Loucy (cell line): ENCODE data around the gene ADARB1.

ENCODE experiments used
- EZH2phosphoT487 ChIP-seq: fragments of 200-600 bp; IDR thresholded peaks from 2 replicates; pipeline ENCODE4 v1.6.1; 2018; ENCODE audit warnings: antibody characterized with exemption, mild to moderate bottlenecking, moderate library complexity, borderline replicate concordance
- TF ChIP-seq, protein P1 (sequence below): fragments of 200-600 bp; sonication (generic); conservative IDR thresholded peaks from 2 replicates; pipeline ENCODE4 v1.5.1; 2014; ENCODE audit warnings: mild to moderate bottlenecking, antibody characterized with exemption, low read length

DNA sequence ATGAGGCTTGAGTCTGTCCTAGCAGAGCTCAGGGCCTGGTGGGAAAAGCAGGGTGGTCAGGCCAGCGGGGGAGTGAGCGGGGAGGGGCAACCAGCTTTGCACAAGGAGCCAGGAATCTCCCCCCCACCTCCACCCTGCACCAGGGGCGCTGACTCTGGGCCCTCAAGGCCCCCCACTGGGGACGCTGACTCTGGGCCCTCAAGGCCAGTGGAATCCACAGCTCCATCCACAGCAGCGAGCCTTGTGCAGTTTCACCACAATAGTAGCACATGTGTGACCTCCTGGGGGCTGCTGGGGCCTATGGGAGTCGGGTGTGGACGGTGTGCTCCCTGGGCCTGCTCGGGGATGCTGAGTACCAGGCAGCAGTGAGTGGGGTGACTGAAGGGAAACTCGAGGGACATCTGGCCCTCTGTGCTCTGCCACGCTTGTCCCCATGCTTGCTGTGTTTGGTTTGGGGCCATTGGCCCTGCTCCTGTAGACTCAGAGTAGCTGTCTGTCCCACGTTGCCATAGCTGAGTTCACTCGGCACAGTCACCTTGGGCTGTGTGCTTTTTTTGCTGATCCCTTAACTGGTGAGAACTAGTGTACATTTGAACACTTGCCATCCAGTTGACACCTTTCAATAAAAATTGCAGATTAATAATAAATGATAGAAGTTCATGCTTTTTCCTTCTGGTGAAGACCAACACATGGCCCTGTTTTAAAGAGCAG, 89.2 kb downstream of the ADARB1 start:
- TF ChIP-seq, protein P1, sequence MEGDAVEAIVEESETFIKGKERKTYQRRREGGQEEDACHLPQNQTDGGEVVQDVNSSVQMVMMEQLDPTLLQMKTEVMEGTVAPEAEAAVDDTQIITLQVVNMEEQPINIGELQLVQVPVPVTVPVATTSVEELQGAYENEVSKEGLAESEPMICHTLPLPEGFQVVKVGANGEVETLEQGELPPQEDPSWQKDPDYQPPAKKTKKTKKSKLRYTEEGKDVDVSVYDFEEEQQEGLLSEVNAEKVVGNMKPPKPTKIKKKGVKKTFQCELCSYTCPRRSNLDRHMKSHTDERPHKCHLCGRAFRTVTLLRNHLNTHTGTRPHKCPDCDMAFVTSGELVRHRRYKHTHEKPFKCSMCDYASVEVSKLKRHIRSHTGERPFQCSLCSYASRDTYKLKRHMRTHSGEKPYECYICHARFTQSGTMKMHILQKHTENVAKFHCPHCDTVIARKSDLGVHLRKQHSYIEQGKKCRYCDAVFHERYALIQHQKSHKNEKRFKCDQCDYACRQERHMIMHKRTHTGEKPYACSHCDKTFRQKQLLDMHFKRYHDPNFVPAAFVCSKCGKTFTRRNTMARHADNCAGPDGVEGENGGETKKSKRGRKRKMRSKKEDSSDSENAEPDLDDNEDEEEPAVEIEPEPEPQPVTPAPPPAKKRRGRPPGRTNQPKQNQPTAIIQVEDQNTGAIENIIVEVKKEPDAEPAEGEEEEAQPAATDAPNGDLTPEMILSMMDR: no peak
- no peak for TF ChIP-seq EZH2phosphoT487
